H1 (cell line): ENCODE results near the gene SHLD1. TPM values are rescaled to one million over a fixed set of nuclear protein-coding genes. Genes with fewer than 3 reads are reported as not detected.

Experiments used
- CTCF ChIA-PET: fragments of 300-600 bp; sonication (Branson Sonifier 250); formaldehyde crosslinking; loops from one replicate; lab custom pipeline; 2021; ENCODE audit not compliant: partially characterized antibody; lab: Charles Lee
- POLR2A ChIA-PET: fragments of 300-600 bp; sonication (Branson Sonifier 250); formaldehyde crosslinking; loops from one replicate; lab custom pipeline; 2021; ENCODE audit warnings: inconsistent platforms; ENCODE audit not compliant: partially characterized antibody; lab: Charles Lee
- DNase-seq, 2 experiments: peaks; one replicate each; pipeline versions ENCODE4 v3.0.0 to v3.0.0-alpha.2; 2010 to 2022; ENCODE audit warnings: low spot score in 2 of 2, low read depth in 1 of 2, mixed read lengths in 1 of 2
- FAIRE-seq: peaks from 2 replicates; lab custom pipeline; 2011; peaks lifted over from hg19 to GRCh38; lab: Jason Lieb, UNC
- H2AFZ ChIP-seq: 2 replicates; pipeline ENCODE4 v1.8.1; 2012; ENCODE audit warnings: low read length, inconsistent platforms
- H2AK5ac ChIP-seq: 2 replicates; pipeline ENCODE4 v1.6.1; 2013; ENCODE audit warnings: low read depth, low read length
- H2BK120ac ChIP-seq: replicated peaks from 2 replicates; pipeline ENCODE3; 2013; ENCODE audit warnings: low read depth, low read length, inconsistent platforms
- H2BK12ac ChIP-seq: 2 replicates; pipeline ENCODE4 v1.6.1; 2013; ENCODE audit warnings: low read depth, low read length
- H2BK15ac ChIP-seq: 2 replicates; pipeline ENCODE4 v1.6.1; 2013; ENCODE audit warnings: low read length
- H2BK20ac ChIP-seq: 2 replicates; pipeline ENCODE4 v1.6.1; 2013; ENCODE audit warnings: low read length
- H2BK5ac ChIP-seq: 2 replicates; pipeline ENCODE4 v1.6.1; 2013; ENCODE audit warnings: low read depth, low read length
- H3K14ac ChIP-seq: 2 replicates; pipeline ENCODE4 v1.6.1; 2013; ENCODE audit warnings: inconsistent platforms; ENCODE audit not compliant: insufficient read length
- H3K18ac ChIP-seq: 2 replicates; pipeline ENCODE4 v1.6.1; 2013; ENCODE audit warnings: low read length; ENCODE audit errors: extremely low read depth
- H3K23ac ChIP-seq: 2 replicates; pipeline ENCODE4 v1.6.1; 2013; ENCODE audit warnings: inconsistent platforms; ENCODE audit not compliant: insufficient read length
- H3K23me2 ChIP-seq: 2 replicates; pipeline ENCODE4 v1.6.1; 2013; ENCODE audit warnings: low read depth, low read length
- H3K27ac ChIP-seq: 2 replicates; pipeline ENCODE4 v1.6.1; 2011; ENCODE audit warnings: low read depth, low read length, inconsistent platforms
- H3K27me3 ChIP-seq, 4 experiments: replicated peaks in 1 of 4; 1 replicate in 1 of 4; 2 replicates in 3 of 4; pipeline versions ENCODE4 v1.6.1 to v1.8.1; 2011 to 2013; ENCODE audit warnings: low read length in 3 of 4, mild to moderate bottlenecking in 3 of 4, inconsistent platforms in 2 of 4, mixed read lengths in 2 of 4, moderate library complexity in 1 of 4; ENCODE audit not compliant: control insufficient read depth in 3 of 4, insufficient read depth in 3 of 4; ENCODE audit errors: extremely low read depth in 1 of 4
- H3K36me3 ChIP-seq, 4 experiments: 2 replicates each; pipeline versions ENCODE4 v1.6.1 to v1.8.1; 2011 to 2013; ENCODE audit warnings: mild to moderate bottlenecking in 4 of 4, low read length in 3 of 4, moderate library complexity in 2 of 4, control low read depth in 1 of 4, inconsistent platforms in 1 of 4; ENCODE audit not compliant: insufficient read depth in 4 of 4, control insufficient read depth in 2 of 4
- H3K4ac ChIP-seq: replicated peaks from 2 replicates; pipeline ENCODE3; 2013; ENCODE audit warnings: low read length, low read depth, mixed read lengths, inconsistent platforms; ENCODE audit not compliant: insufficient read length
- H3K4me1 ChIP-seq, 4 experiments: replicated peaks in 1 of 4; 1 replicate in 1 of 4; 2 replicates in 3 of 4; pipeline versions ENCODE4 v1.6.1 to v1.8.1; 2011 to 2013; ENCODE audit warnings: low read length in 3 of 4, inconsistent platforms in 2 of 4, mixed read lengths in 1 of 4; ENCODE audit not compliant: insufficient read depth in 4 of 4, control insufficient read depth in 3 of 4
- H3K4me2 ChIP-seq, 2 experiments: 2 replicates each; pipeline versions ENCODE4 v1.6.1 to v1.8.1; 2011 to 2013; ENCODE audit warnings: low read depth in 2 of 2, low read length in 2 of 2, control low read depth in 1 of 2, inconsistent platforms in 1 of 2, mild to moderate bottlenecking in 1 of 2; ENCODE audit not compliant: insufficient read depth in 1 of 2
- H3K4me3 ChIP-seq, 4 experiments: fragments of 200-600, 300-600 bp in 1 of 4; sonication (generic), shearing (Covaris generic), sonication (Bioruptor Twin) in 1 of 4; 2 replicates each; pipeline versions ENCODE4 v1.5.1 to v1.8.1; 2011 to 2016; ENCODE audit warnings: low read length in 4 of 4, low read depth in 3 of 4, control low read depth in 2 of 4, inconsistent platforms in 2 of 4, mild to moderate bottlenecking in 2 of 4, mixed read lengths in 1 of 4, moderate library complexity in 1 of 4; ENCODE audit not compliant: insufficient read depth in 2 of 4; ENCODE audit errors: extremely low read depth in 1 of 4
- H3K56ac ChIP-seq: replicated peaks from 2 replicates; pipeline ENCODE3; 2013; ENCODE audit warnings: low read depth, mild to moderate bottlenecking, mixed read lengths, low read length, inconsistent platforms; ENCODE audit not compliant: insufficient read length
- H3K79me1 ChIP-seq: 2 replicates; pipeline ENCODE4 v1.6.1; 2013; ENCODE audit warnings: low read depth, low read length, control low read depth
- H3K79me2 ChIP-seq, 2 experiments: 2 replicates each; pipeline versions ENCODE4 v1.6.1 to v1.8.1; 2012 to 2013; ENCODE audit warnings: low read length in 2 of 2, mild to moderate bottlenecking in 2 of 2, inconsistent platforms in 1 of 2; ENCODE audit not compliant: insufficient read depth in 2 of 2, control insufficient read depth in 1 of 2
- H3K9ac ChIP-seq, 4 experiments: replicated peaks in 1 of 4; 1 replicate in 1 of 4; 2 replicates in 3 of 4; pipeline versions ENCODE4 v1.6.1 to v1.8.1; 2011 to 2013; ENCODE audit warnings: low read depth in 3 of 4, low read length in 3 of 4, control low read depth in 2 of 4, mild to moderate bottlenecking in 2 of 4, moderate library complexity in 2 of 4, inconsistent platforms in 1 of 4; ENCODE audit errors: extremely low read depth in 1 of 4
- H3K9me3 ChIP-seq, 2 experiments: 2 replicates each; pipeline versions ENCODE4 v1.6.1 to v1.8.1; 2012 to 2013; ENCODE audit warnings: mild to moderate bottlenecking in 2 of 2, moderate library complexity in 2 of 2, control low read depth in 1 of 2, inconsistent platforms in 1 of 2, low read depth in 1 of 2, low read length in 1 of 2, mixed read lengths in 1 of 2; ENCODE audit not compliant: insufficient read depth in 2 of 2
- H4K20me1 ChIP-seq, 2 experiments: replicated peaks in 1 of 2; 2 replicates each; pipeline versions ENCODE3 to v1.8.1; 2011 to 2013; ENCODE audit warnings: inconsistent platforms in 2 of 2, low read length in 2 of 2, mild to moderate bottlenecking in 1 of 2; ENCODE audit not compliant: insufficient read depth in 2 of 2, control insufficient read depth in 1 of 2
- H4K5ac ChIP-seq: 2 replicates; pipeline ENCODE4 v1.6.1; 2013; ENCODE audit warnings: low read length, low read depth, mixed read lengths, inconsistent platforms; ENCODE audit not compliant: insufficient read length
- H4K8ac ChIP-seq: 2 replicates; pipeline ENCODE4 v1.8.0; 2013; ENCODE audit warnings: mild to moderate bottlenecking, moderate library complexity, low read length, inconsistent platforms; ENCODE audit not compliant: insufficient read depth; ENCODE audit errors: extremely low read depth
- H4K91ac ChIP-seq: replicated peaks from 2 replicates; pipeline ENCODE3; 2013; ENCODE audit warnings: low read length, mixed read lengths, inconsistent platforms; ENCODE audit not compliant: insufficient read length
- CEBPB ChIP-seq: IDR thresholded peaks from 2 replicates; pipeline ENCODE4 v1.6.1; 2012; ENCODE audit warnings: low read depth, low read length
- CREB1 ChIP-seq: IDR thresholded peaks from 2 replicates; pipeline ENCODE4 v1.6.1; 2012; ENCODE audit warnings: inconsistent platforms
- CTCF ChIP-seq, 3 experiments: IDR thresholded peaks; 1 replicate in 2 of 3; 2 replicates in 1 of 3; pipeline versions ENCODE4 v1.5.1 to v1.6.1; 2011; ENCODE audit warnings: low read length in 3 of 3, mild to moderate bottlenecking in 3 of 3, inconsistent platforms in 2 of 3, low read depth in 1 of 3, moderate library complexity in 1 of 3; ENCODE audit not compliant: insufficient read depth in 1 of 3; ENCODE audit errors: control extremely low read depth in 1 of 3
- HDAC2 ChIP-seq, 2 experiments: fragments of 300-600 bp in 1 of 2; sonication (generic) in 1 of 2; IDR thresholded peaks; 2 replicates each; pipeline ENCODE4 v1.6.1; 2011 to 2012; ENCODE audit warnings: low read depth in 2 of 2, low read length in 2 of 2, mild to moderate bottlenecking in 2 of 2, moderate library complexity in 2 of 2, borderline replicate concordance in 1 of 2, inconsistent platforms in 1 of 2
- HDAC6 ChIP-seq: IDR thresholded peaks from one replicate; pipeline ENCODE4 v1.7.1; 2012; ENCODE audit warnings: low read depth, mild to moderate bottlenecking, inconsistent platforms, low read length, moderate library complexity
- JUND ChIP-seq: IDR thresholded peaks from 2 replicates; pipeline ENCODE4 v1.6.1; 2011; ENCODE audit warnings: mild to moderate bottlenecking, improper control_type of control experiment, low read length
- KDM1A ChIP-seq: fragments of 200-600, 300-600 bp; sonication (generic); IDR thresholded peaks from 2 replicates; pipeline ENCODE4 v1.7.1; 2016; ENCODE audit warnings: mild to moderate bottlenecking, low read length, borderline replicate concordance
- NANOG ChIP-seq: IDR thresholded peaks from 2 replicates; pipeline ENCODE4 v1.6.1; 2011; ENCODE audit warnings: low read length, low read depth, mild to moderate bottlenecking, inconsistent platforms; ENCODE audit not compliant: insufficient read depth, poor library complexity, severe bottlenecking
- SP1 ChIP-seq: IDR thresholded peaks from 2 replicates; pipeline ENCODE4 v1.6.1; 2011; ENCODE audit warnings: low read depth, low read length
- SP2 ChIP-seq: IDR thresholded peaks from 2 replicates; pipeline ENCODE4 v1.6.1; 2012; ENCODE audit warnings: mild to moderate bottlenecking, low read length, inconsistent platforms
- SP4 ChIP-seq: IDR thresholded peaks from 2 replicates; pipeline ENCODE4 v1.6.1; 2012; ENCODE audit warnings: low read length, inconsistent platforms
- TAF1 ChIP-seq: IDR thresholded peaks from 2 replicates; pipeline ENCODE4 v1.6.1; 2011; ENCODE audit warnings: mild to moderate bottlenecking, low read depth, low read length
- TBP ChIP-seq: IDR thresholded peaks from 2 replicates; pipeline ENCODE4 v1.6.1; 2011; ENCODE audit warnings: low read depth, low read length, improper control_type of control experiment
- TEAD4 ChIP-seq: IDR thresholded peaks from 2 replicates; pipeline ENCODE4 v1.6.1; 2012; ENCODE audit warnings: low read depth, low read length, inconsistent platforms, mixed read lengths
- WGBS, 2 experiments: shearing (Covaris generic) in 1 of 2; methylation state at CpG; one replicate each; pipeline versions ENCODE4 v1.1.6 to v1.1.7; 2013 to 2015; ENCODE audit warnings: low lambda C conversion rate in 2 of 2, mixed read lengths in 2 of 2, inconsistent platforms in 1 of 2, low coverage in 1 of 2, missing lambda C conversion rate in 1 of 2; ENCODE audit not compliant: insufficient replicate concordance in 2 of 2, insufficient coverage in 1 of 2, insufficient read length in 1 of 2; ENCODE audit errors: extremely low coverage in 1 of 2, missing lambda C conversion rate in 1 of 2; 5-methylcytosine and 5-hydroxymethylcytosine counted together
- polyA plus RNA-seq, 7 experiments: library from polyadenylated mRNA; depleted of rRNA in 3 of 7; stranded (reverse) in 5 of 7; unstranded in 2 of 7; fragments of >200 nt in 5 of 7; fragments of 200-250 nt in 2 of 7; gene quantifications; 1 replicate in 5 of 7; 2 replicates in 1 of 7; 4 replicates in 1 of 7; pipeline versions ENCODE4 v1.2.1 to v1.2.3, GENCODE V29; 2011 to 2013; ENCODE audit warnings: missing spikeins in 2 of 7, mixed read lengths in 2 of 7
- total RNA-seq: library from RNA; stranded (reverse); fragmentation: NEBNext Ultra II Directional; extraction: Animal tissue kit (Norgen Biotek cat#: 25700); gene quantifications from 2 replicates; pipeline ENCODE4 v1.2.1, GENCODE V29; 2021

The SHLD1 gene
- total and polyA plus RNA-seq, 2 of the 8 experiments (the other 6 are each of a cell fraction or from before 2014, with no cell fraction given): 4.2 to 6.5 TPM

GRCh38 chr20:5772704-5773103, 22.5 kb downstream of the SHLD1 start:
- Histone ChIP-seq H2BK20ac (no peak overlapping the region), H3K4me1 (no peaks in the 10 kb centered on the region), H2AK5ac (no peak overlapping the region), H3K4ac (no peak overlapping the region), H2BK12ac (no peak overlapping the region), H4K20me1 (no peaks in the 10 kb centered on the region), H3K36me3 (no peaks in the 10 kb centered on the region; a peak in 1 of 8 replicates), H4K5ac (no peak overlapping the region), H2BK120ac (no peak overlapping the region), H3K4me3 (no peak overlapping the region), H3K9me3 (no peaks in the 10 kb centered on the region), H3K14ac (no peak overlapping the region), H3K27ac (no peak overlapping the region), H2AFZ (no peak overlapping the region), H4K8ac (no peak overlapping the region), H2BK15ac (no peak overlapping the region), H3K56ac (no peak overlapping the region), H3K23me2 (no peaks in the 10 kb centered on the region), H3K79me1 (no peaks in the 10 kb centered on the region), H3K79me2 (no peaks in the 10 kb centered on the region), H4K91ac (no peak overlapping the region), H3K9ac (no peak overlapping the region), H3K23ac (no peak overlapping the region), H2BK5ac (no peak overlapping the region), H3K18ac (no peak overlapping the region), H3K4me2 (no peak overlapping the region), H3K27me3 (no peaks in the 10 kb centered on the region)
- WGBS, 2 experiments: 80% methylated on average over 5 of the region's 5 CpGs; no CpG with 5 or more reads in 1 of the 2 experiments
- POLR2A ChIA-PET: no interaction called here
- CTCF ChIA-PET: no interaction called here
- DNase-seq (no peak), FAIRE-seq (no peak)
- TF ChIP-seq TAF1 (no peak), CEBPB (no peak), TBP (no peak), SP2 (no peak), TEAD4 (no peak), CTCF (IDR thresholded peaks at IDR 0.05; ENCODE audit: control extremely low read depth in 1 of 3, insufficient read depth in 1 of 3, low read depth in 1 of 3, low read length in 3 of 3) (no peak), SP4 (no peak), SP1 (no peak), JUND (no peak), KDM1A (no peak), HDAC6 (no peak), CREB1 (no peak), NANOG (no peak), HDAC2 (IDR thresholded peaks at IDR 0.05; ENCODE audit: borderline replicate concordance in 1 of 2, low read depth in 2 of 2, low read length in 2 of 2) (no peak)
